ENCODE data around the gene TMEM225B.
"Not testable (repeated sequence)": the region's sequence is repeated elsewhere in the genome, so short reads cannot be mapped to it uniquely, and the experiment has no call there.

The TMEM225B gene, protein sequence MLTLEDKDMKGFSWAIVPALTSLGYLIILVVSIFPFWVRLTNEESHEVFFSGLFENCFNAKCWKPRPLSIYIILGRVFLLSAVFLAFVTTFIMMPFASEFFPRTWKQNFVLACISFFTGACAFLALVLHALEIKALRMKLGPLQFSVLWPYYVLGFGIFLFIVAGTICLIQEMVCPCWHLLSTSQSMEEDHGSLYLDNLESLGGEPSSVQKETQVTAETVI

DNA sequence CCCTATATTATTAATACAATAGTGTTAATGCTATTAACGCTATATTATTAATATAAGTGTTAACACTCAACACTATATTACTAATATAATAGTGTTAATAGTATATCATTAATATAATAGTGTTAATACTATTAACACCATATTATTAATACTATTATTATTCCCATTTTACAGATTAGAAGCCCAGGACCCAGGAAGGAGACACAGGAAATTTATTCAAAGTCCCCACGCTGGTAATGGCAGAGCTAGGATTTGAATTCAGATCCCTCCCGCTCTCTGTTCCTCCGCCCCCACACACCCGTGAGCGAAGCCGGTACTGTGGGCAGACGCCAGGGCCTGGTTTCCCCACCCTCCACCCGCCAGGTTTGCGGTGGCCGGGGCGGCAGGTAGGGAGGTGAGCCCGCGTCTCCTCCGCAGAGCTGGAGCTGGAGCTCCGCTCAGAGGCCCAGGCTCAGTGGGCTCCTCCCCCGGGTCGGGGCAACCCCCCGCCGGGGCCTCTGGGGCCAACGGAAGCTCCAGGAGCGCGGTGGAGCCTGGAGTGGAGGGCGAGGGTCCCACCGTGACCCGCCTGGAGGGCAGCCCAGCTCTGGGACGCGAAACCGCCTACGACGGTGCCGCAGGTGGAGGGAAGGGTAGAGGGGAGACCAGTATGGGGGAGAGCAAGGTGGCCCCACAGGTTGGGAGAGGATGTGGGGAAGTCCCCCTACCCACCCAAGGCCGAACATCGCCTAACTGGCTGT is at the start of gene TMEM225B:
Gene TMEM225B, plus strand, starts transcription at position 506 of the 740 bp plus-strand sequence. CDS start 6,122 bp downstream, outside the sequence.
- no peak for DNase-seq

DNA sequence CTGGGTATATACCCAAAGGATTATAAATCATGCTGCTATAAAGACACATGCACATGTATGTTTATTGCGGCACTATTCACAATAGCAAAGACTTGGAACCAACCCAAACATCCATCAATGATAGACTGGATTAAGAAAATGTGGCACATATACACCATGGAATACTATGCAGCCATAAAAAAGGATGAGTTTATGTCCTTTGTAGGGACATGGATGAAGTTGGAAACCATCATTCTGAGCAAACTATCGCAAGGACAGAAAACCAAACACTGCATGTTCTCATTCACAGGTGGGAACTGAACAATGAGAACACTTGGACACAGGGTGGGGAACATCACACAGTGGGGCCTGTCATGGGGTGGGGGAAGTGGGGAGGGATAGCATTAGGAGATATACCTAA is 48.5 kb upstream of the TMEM225B start:
- not testable (repeated sequence) for DNase-seq

DNA sequence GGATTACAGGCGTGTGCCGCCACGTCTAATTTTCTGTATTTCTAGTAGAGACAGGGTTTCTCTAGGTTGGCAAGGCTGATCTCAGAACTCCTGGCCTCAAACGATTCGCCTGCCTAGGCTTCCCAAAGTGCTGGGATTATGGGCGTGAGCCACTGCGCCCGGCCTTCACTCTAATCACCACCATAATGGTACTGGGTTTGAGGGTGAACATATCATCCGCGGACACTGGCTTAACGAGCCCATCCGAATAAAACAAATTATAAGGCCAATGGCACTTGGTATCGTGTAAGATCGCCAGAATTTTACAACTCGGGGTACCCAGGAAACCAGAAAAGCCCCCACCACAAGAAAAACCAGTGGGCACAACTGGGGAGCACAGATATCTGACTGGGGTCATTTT is 46.7 kb upstream of the TMEM225B start:
- DNase-seq, result no peak

DNA sequence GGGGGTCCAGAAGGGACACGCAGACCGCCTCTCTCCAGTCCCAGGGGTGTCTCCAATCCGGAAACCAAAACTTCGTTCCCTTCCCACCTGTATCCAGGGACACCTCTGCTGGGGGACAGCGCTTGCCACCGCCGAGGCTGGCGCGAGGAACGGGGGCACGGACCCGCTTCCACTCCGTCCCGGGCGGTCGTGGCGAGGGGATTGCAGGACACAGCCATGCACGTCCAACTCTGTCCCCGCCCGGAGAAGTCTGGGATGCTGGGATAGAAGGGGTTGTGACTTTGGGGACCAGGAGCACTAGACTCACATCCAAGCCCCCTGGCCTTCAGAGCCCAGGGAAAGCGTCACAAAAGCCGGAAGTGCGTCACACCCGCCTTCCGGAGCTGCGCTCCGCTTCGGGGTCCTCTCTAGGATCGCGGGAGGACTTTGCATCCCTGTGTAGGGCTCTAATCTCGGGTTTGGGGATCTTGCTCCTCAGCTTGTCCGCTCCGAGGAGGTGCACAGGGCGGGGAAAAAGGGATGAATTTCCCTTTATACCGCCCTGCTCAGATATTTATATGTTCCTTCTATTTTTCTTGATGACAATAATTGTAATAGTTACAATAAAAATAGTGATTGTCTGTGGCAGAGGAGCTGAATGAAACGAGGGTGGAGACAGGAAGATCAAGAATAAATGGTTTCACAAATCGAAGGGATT is 46.2 kb upstream of the TMEM225B start, which contains the start of gene FAM200A:
Gene FAM200A, minus strand, starts transcription at position 348 of the 697 bp plus-strand sequence. CDS start 3,707 bp downstream, outside the sequence.
- peak; percentile 95 for DNase-seq

DNA sequence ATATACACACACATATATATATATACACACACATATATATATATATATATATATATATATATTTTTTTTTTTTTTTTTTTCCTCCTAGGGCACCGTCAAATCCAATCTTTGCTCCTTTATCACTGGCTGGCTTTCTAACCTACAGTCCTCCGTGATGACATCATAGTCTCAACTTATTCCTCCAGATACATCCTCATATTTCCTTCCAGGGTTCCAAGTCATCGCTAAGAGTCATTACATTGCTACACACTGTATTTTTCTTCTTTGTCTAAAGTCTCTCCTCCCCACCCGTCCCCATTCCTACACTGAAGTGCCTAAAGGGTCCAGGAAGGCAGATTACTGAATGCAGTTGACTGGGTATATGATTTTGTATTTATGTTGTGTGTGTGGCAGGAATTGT is 45.0 kb upstream of the TMEM225B start:
- no peak for DNase-seq

GRCh38 chr7:99554939-99555338 is 43.1 kb upstream of the TMEM225B start:
- DNase-seq, result no peak

DNA sequence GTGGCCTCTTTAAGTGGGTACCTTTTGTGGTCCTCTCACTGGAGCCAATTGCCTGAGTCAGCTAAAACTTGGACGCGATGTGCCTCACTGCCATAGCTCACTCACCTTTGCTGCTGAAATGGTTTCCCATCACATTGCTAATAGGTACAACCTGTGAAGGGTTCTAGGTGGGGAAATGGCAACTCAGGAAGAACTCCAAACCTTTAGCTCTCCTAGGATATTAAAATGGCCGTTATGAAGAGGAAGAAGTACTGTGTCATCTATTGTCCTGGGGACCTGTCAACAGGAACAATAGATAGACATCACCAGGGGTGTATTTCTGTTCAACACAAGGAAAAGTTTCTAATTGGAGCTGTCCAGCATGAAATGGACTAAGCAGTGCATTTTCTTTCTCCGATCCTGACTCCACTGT is 40.9 kb upstream of the TMEM225B start:
- DNase-seq, result no peak

GRCh38 chr7:99557940-99558305 is 40.1 kb upstream of the TMEM225B start:
- no peak for DNase-seq

DNA sequence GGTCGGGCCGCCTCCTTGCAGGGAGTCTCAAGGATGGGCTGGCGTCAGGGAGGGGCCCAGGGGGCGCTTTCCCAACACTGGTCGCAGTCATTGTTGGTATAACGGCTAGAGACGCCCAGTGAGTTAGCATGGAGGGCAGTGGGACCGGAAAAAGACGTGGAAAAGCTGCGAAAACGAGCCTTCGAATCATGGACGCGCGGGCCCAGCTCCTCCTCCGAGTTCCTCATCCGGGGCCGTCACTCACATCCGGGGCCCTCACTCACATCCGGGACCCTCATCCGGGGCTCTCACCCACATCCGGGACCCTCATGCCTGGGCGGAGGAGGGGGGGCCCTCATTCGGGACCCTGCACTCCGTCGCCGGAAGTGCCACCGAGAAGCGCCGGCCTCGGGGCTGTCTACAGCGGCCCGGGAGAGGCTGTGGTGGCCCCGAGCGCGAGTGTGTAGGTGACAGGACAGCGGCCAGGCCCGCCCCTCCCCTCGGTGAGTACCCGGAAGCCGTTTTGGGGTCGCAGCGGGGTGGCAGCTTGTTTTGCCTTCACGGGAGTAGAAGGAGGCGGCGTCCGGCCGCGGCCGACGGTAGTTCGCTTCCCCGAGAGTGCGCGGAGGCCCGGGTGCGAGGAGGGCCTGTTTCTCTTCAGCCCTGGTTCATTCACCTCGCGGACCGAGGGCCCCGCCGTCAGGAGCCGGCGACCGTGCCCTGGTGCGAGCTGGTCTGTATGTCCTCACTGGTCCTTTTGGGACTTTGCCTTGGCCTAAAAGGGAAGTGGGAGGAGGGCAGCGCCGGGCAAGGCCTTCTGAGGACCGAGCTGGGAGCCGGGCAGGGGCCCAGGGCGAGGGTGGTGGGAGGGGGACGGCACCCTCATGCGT is 39.5 kb upstream of the TMEM225B start, which contains the start of gene ZNF655:
Gene ZNF655, plus strand, starts transcription at position 337 of the 869 bp plus-strand sequence. CDS start 1,918 bp downstream, outside the sequence.
- peak; percentile 94 for DNase-seq

- DNase-seq, result peak; percentile 46
Measured at GRCh38 chr7:99559175-99559915, 38.7 kb upstream of the TMEM225B start.

- no peak for DNase-seq
Measured at GRCh38 chr7:99560834-99561736, 37.0 kb upstream of the TMEM225B start.

- DNase-seq, result no peak
Measured at GRCh38 chr7:99561737-99562051, 36.4 kb upstream of the TMEM225B start.

DNA sequence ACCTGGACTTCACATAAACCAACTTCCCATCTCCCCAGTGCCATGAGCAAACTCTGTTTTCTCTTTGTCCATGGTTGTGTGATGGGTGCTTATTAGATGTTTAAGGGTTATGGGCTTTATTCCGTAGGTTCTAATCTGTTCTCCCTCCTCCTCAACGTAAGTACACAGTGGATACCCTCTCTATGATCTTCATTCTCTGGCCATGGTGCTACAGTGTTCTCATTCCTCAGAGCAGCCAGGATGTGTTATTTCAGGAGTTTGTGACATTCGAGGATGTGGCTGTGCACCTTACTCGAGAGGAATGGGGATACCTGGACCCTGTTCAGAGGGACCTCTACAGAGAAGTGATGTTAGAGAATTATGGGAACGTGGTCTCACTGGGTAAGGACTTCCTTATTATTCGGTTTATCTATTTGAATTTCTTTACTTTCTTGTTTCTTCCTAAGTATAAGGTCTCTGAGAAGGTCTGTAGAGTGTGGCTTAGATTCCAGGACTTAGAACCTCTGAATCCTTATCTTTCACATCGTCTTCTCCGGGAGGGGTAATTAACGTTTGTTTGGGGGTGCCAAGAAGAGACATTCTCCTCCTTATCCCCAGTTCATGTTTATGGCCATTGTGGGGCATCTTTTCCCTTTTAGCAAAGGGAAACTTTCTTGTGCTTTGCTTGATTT is 35.8 kb upstream of the TMEM225B start:
- DNase-seq, result no peak

GRCh38 chr7:99562832-99563231 is 35.2 kb upstream of the TMEM225B start:
- DNase-seq, result peak; percentile 99

DNA sequence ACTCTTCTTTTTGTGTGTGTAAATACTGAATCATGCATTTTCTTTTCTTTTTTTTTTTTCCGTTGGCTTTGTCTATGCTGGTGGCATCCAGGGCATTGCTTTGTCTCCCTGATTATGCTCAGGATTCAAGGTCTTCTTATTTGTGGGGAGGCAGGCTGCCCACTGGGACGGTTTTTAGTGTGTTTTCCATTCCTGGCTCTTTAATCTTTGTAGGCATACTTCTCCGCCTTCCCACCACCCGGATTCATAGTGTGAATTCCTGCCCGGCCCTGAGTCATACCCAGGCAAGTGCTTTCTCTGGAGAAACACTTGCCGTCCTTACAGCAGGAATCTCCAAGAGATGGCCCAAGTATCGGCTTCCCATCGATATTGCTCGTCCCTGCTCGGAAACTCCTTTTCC is 34.4 kb upstream of the TMEM225B start:
- DNase-seq, result peak; percentile 81

DNA sequence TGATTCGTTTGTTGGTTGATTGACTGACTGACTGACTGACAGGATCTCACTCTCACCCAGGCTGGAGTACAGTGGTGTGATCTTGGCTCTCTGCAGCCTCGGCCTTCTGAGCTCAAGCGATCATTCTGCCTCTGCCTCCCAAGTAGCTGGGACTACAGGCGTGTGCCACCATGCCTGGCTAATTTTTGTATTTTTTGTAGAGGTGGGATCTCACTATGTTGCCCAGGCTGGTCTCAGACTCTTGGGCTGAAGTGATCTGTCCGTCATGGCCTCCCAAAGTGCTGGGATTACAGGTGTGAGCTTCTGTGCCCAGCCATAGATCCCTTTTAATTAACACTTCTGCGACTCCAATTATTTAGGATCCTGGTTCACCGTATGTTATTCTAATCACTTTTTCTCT is 29.3 kb upstream of the TMEM225B start:
- DNase-seq, result not testable (repeated sequence)

DNA sequence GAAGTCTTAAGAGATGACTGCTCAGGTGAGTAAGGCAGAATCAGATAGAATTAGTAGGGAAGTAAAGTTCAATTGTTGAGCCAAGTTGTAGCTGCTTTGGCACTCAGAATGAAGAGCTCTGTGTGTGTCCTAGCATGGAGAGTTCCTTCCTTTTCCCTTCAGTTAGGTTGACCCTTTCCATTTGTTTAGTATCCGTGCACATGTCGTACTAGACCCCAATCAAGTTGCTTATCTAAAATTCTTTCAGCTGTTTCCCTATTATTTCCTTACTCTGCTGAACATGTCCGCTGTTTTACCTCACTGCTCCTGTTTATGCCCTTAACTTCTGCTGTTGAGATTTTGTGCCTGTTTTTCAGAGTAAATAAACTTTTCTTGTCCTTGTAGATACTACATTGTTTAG is 26.3 kb upstream of the TMEM225B start:
- DNase-seq, result no peak

- no peak for DNase-seq
Measured at GRCh38 chr7:99573257-99573656, 24.8 kb upstream of the TMEM225B start.

DNA sequence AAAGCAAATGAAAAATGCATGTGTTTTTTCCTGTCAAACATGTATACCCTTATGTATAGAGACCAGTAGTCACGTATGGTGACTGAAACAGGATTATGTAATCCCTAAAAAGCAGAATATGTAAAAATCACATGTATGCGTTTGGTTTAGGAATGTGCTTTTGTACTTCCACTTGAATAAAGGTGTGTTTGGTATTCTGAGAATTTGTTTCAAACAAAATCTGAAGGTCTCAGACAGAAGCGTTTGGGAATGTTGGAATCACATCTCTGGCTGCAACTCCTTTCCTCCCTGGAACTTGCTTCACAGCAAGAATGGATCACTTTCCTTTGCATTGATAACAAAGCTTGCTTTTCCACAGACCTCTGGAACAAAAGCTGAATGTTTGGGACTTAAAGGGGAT is 21.8 kb upstream of the TMEM225B start:
- no peak for DNase-seq

- DNase-seq, result no peak
Measured at GRCh38 chr7:99579281-99579955, 18.6 kb upstream of the TMEM225B start.

Data from fibroblast of skin of right biceps (primary cell).